HG03432 (cell line): ENCODE results near the gene PLIN5.

Experiments used
- ATAC-seq: cut with Tn5 transposase; IDR thresholded peaks from one replicate; pipeline ENCODE4 v1.9.1; 2021; ENCODE audit warnings: mild to moderate bottlenecking, moderate library complexity; ENCODE audit not compliant: unreplicated experiment

The PLIN5 gene, protein sequence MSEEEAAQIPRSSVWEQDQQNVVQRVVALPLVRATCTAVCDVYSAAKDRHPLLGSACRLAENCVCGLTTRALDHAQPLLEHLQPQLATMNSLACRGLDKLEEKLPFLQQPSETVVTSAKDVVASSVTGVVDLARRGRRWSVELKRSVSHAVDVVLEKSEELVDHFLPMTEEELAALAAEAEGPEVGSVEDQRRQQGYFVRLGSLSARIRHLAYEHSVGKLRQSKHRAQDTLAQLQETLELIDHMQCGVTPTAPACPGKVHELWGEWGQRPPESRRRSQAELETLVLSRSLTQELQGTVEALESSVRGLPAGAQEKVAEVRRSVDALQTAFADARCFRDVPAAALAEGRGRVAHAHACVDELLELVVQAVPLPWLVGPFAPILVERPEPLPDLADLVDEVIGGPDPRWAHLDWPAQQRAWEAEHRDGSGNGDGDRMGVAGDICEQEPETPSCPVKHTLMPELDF

DNA sequence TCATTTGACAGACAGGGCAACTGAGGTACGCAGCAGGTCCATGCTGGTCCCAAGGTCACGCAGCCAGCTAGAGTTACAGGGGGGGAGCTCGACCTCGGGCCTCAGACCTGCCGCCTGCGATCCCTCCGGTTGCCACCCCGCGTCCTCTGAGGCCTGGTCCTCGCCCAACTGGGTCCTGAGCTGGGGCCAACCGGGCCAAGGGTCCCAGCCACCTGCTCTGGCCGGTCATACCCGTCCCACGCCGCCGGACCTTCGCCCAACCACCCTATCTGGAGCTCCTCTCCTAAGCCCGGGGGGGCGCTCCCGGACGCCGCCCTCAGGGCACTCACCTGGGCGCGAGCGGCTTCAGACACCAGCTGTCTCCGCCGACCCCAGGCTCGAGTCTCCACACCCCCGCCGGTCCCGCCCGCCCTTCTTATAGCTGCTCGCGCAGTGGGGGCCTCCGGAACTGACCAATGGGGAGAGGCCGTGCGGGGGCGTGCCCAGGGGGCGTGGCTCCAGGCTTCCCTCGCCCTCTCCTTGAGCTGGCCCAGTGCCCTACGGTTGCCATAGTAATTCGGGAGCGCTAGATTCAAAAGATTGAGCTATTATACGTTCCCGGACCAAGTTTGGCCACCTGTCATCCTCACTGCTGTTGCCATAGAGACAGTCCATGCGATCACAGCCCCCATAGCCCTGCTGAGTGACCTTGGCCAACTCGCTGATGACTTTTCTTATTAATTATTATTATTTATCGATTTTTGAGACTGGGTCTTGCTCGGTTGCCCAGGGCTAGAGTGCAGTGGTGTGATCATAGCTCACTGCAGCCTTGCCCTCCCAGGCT is at the start of gene PLIN5:
Gene PLIN5 (minus strand): TSS at position 389 of the 823 bp plus-strand sequence. CDS start 1,150 bp downstream, outside the sequence.
- ATAC-seq = no peak

DNA sequence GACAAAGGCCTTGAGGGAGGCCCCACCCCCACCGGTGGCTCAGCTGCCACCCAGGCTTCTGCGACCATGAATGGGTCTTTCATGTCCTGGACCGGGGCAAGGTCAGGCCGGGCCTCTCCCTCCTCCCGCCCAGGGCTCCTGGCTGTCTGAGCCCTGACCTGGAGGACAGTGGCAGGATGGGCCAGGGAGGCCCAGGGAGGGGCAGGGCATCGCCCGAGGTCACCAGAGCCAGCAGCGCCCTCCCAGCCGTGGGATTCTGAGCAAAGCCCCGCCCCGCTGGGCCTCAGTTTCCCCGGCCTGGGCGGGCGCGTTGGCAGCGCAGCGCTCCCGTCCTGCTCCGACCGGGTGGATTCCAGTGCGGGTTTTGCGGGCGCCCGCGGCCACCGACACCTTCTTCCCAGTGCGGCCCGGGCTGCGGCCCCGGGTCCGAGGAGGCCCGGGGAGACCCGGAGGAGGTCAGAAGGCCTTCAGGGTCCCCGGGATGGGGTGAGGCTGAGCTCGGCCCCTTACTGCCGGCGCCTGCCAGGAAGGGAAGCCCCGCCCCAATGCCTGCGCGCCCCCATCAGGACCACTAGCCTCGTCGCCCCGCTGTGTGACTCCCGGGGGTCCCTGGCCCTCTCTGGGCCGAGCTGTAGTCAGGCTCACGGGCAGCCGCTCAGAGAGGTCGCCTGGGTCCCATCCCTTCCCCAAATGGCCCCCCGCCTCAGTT is 49.1 kb upstream of the PLIN5 start:
- ATAC-seq = no peak

- no peak for ATAC-seq
Observed at GRCh38 chr19:4582980-4583842, 48.2 kb upstream of the PLIN5 start.

DNA sequence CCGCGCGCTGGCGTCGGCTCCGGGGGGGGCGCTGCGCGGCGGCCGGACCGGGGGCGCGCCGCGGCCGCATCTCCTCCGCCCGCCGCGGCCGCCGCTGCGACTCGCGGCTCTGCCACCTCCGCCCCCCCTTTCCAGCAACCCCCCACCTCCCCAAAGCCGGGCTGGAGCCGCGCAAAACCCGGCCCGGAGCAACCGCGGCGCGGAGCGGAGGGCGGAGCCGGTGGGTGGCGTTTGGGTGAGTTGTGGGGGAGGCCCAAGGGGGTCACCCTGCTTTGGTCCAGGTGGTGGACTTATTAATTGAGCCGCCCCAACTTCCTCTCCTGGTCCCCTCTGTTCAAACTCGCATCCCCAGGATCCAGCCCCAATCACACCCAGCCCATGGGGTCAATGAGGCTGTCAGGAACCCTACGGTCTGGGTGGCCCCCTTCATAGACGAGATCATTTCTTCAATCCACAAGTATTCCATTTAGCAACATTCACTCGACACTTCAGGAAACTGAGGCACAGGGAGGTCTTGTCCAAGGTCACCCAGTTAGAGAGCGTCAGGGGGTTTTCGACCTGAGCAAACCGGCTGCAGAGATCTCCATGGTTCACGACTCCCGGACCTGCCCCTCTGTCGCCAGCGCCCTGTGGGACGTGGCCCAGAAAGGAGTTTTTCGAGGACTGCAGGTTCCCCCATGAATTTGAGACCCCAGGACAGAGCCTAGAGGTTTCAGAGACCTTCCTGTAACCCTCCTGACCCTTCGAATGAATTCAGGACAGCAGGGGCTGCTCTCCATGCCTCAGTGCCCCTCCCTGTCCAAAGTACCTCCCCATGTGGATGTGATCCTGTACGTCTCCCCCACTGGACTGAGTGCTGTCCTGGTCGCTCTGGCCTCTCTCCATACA is 46.9 kb upstream of the PLIN5 start:
- no peak for ATAC-seq

DNA sequence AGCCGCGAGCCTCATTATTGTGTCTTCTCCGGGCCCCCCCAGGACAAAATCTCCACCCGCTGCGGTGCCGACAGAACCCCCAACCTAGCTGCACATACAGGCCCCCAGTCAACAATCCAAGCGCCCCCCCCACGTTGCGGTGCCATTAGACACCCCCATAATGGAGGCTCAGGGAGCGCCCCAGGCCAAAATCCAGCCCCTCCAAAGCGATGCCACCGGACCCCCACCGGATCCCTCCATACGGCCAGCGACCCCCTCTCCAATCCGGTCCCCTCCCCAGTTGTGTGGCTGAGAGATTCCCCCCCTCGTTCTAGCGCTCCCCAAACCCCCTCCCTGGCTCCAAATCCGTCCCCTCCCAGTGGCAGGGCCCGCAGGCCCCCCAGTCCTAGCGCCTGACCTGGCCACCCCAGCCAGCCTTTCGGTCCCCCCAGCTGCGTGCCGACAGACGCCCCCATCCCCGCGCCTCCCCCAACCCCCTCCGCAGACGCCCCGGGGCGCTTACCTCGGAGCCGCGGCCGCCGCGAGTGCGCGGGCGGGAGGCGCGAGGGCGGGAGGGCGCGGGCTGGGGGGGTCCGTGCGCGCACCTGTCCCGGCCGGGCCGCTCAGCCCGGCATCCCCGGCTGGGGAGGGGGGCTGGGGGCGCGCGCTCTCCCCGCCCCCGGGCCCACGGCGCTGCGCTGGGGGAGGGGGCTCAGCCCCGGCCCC is 46.1 kb upstream of the PLIN5 start:
- ATAC-seq = no peak

GRCh38 chr19:4580021-4580901 is 45.2 kb upstream of the PLIN5 start:
- no peak for ATAC-seq

DNA sequence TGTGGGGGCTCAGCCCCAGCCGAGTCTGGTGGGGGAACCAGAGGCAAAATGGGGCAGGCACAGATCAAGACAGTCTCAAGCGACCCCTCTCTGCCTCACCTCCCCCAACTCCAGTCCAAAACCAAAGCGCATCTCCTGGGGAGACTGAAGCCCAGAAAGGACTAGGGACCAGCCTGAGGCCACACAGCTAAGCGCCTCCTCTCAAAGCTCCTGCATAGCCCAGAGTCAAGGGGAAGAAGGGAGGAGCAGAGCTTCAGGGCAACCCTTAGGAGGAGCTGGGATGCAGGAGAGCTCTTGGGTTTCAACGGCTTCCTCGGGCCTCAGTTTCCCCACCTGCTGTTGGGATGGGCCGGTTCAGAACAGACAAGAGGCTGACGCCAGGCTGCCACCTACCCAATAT is 44.4 kb upstream of the PLIN5 start:
- no peak for ATAC-seq

- ATAC-seq = no peak
Observed at GRCh38 chr19:4578552-4579248, 43.7 kb upstream of the PLIN5 start.

DNA sequence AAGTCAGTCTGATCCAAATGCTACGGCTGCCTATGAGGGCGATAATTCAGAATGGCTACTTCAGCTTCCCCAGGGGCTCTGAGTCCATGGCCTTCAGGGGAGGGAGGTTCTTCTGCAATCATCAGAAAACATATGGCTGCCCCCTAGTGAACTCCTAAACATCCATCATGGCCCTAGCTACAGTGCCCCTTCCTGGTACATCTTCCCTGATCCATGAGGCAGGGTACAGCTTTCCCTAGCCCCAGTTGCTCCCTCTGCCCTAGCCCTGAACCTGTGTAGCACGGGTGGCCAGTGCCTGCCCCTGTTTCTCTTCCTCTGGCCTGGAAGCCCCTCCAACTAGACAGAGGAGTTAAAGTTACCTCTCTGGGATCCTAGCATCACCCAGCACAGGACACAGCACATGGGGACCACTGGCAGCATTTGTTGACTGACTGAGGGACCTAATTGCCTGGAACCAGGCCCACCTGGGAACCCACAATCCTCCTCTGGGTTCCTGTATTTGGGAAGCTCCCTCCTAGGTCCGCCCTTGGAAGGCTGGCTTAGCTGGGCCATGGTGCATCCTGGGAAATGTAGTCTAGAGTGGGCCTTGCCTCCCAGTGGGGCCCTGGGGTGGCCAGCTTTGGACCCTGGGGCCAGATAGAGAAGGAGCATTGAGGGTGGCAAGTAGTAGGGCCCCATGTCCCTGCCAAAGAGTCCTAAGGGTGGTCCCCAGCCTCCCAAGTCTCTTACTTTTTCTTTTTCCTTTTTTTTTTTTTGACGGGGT is 42.2 kb upstream of the PLIN5 start:
- ATAC-seq = no peak

DNA sequence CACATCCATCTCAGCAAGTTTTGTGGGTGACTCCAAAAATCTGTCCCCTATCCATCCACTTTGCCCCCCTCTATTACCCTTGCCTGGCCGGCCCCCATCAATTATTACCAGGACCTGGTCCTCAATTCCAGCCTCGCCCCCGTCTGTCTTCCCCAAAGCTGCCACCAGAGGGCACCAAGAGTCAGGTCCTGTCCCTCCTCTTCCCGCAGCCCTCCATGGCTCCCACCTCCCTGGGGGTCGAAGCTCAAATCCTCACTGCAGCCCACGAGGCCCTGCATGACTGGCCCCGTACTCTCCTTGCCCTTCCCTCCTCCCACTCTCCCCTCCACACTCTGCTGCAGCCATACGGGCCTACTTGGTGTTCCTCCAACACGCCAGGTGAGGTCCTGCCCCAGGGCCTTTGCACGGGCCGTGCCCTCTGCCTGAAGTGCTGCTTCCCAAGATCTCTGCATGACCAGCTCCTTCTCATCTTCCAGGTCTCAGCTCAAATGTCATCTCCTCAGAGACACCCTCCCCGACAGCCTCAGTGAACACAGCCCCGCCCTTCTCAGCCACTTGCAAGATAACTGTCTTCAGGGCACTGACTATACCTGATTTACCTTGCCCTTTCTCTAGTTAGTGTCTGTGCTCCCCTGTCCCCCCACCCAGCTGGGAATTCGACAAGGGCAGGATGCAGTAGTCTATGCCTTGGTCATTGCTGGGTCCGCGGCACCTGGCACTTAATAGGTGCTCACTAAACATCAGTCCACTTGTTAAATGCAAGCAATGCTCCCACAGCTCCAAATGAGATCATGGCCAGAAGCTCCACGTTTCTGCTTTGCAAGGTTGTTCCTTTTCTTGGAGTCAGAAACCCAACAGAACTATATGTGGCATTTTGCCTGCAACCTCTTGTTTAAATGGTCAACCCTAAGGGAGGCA is 41.3 kb upstream of the PLIN5 start:
- ATAC-seq = no peak

GRCh38 chr19:4575267-4576015 is 40.4 kb upstream of the PLIN5 start:
- ATAC-seq = no peak

GRCh38 chr19:4573682-4574081 is 38.7 kb upstream of the PLIN5 start:
- no peak for ATAC-seq

DNA sequence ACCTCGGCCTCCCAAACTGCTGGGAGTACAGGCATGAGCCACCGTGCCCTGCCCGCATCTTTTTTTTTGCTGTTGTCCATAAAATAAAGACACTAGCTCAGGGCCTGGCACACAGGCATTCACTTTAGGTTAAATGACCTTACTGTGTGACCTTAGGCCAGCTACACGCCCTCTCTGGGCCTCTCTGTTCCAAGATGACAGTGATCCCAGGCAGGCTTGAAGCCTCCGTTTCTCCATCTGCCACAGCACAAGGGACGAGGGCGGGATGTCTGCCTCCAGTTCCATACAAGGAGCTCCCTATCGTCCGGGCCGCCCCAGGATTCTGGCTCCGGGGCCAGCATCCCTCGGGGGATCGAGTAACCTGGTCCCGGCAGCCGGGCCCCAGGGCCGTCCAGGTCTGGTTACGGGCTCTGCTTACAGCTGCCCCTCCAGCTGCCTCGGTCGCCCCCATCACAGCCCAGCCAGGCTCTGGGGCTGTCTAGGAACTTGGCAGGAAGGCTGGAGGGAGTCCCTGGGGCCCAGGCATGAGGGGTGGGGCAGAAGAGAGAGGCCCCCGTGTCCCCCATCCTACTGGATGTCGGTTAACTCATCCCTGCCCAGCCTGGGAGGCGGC is 36.4 kb upstream of the PLIN5 start:
- no peak for ATAC-seq

GRCh38 chr19:4570916-4571304 is 35.9 kb upstream of the PLIN5 start:
- no peak for ATAC-seq
